ENCODE data around the gene POC5. TPM values are rescaled to one million over a fixed set of nuclear protein-coding genes. Genes with fewer than 3 reads are reported as not detected.

Gene POC5
- total and polyA plus RNA-seq, 2 of the 4 experiments (the other 2 are of a cell fraction) = 6.6 to 12.9 TPM

- TF ChIP-seq ELK1 (IDR thresholded peaks at IDR 0.05; ENCODE audit: borderline replicate concordance, low read depth, low read length) = no peak
- no peak for TF ChIP-seq BHLHE40 (IDR thresholded peaks at IDR 0.05; ENCODE audit: low read depth, low read length)
- TF ChIP-seq CEBPB (IDR thresholded peaks at IDR 0.05; ENCODE audit: low read depth, low read length) = no peak
- no peak for TF ChIP-seq USF2 (IDR thresholded peaks at IDR 0.05; ENCODE audit: low read depth, low read length)
- no peak for TF ChIP-seq RAD21 (IDR thresholded peaks at IDR 0.05; ENCODE audit: low read length)
- TF ChIP-seq NFE2L2 (IDR thresholded peaks at IDR 0.05; ENCODE audit: low read depth, low read length) = no peak
- TF ChIP-seq CHD1 (IDR thresholded peaks at IDR 0.05; ENCODE audit: low read depth, low read length) = no peak
- TF ChIP-seq RFX5 (IDR thresholded peaks at IDR 0.05; ENCODE audit: low read depth, low read length) = no peak
- no peak for TF ChIP-seq RCOR1 (IDR thresholded peaks at IDR 0.05; ENCODE audit: insufficient replicate concordance, low read length)
- no peak for TF ChIP-seq CTCF (conservative IDR thresholded peaks at IDR 0.05; ENCODE audit: low read depth, low read length)
- no peak for TF ChIP-seq POLR2A (IDR thresholded peaks at IDR 0.05; ENCODE audit: low read depth, low read length)
- no peak for TF ChIP-seq MXI1 (IDR thresholded peaks at IDR 0.05; ENCODE audit: borderline replicate concordance, low read depth, low read length)
- TF ChIP-seq FOS (IDR thresholded peaks at IDR 0.05; ENCODE audit: low read depth, low read length) = no peak
- no peak for TF ChIP-seq MAFK (IDR thresholded peaks at IDR 0.05; ENCODE audit: low read depth, low read length)
- no peak for TF ChIP-seq MAZ (IDR thresholded peaks at IDR 0.05; ENCODE audit: borderline replicate concordance, low read depth, low read length)
- no peak for TF ChIP-seq SMC3 (IDR thresholded peaks at IDR 0.05; ENCODE audit: low read depth, low read length)
- H2BK20ac ChIP-seq (ENCODE audit: low read depth, low read length) = no peak overlapping the region
- no peaks in the 10 kb centered on the region for H3K9me1 ChIP-seq (ENCODE audit: insufficient read depth, low read length)
- no peak overlapping the region for H2AK5ac ChIP-seq (ENCODE audit: low read depth, low read length)
- H3K9ac ChIP-seq (ENCODE audit: low read depth, low read length) = no peak overlapping the region
- H3K4me3 ChIP-seq (ENCODE audit: insufficient read depth, low read depth, low read length) = no peak overlapping the region
- no peaks in the 10 kb centered on the region for H3K79me1 ChIP-seq (ENCODE audit: low read depth in 1 of 2, low read length in 2 of 2)
- H4K5ac ChIP-seq (ENCODE audit: low read depth, low read length) = no peak overlapping the region
- BruUV-seq (replicated peaks) = no TSS peak
- H3K27ac ChIP-seq (ENCODE audit: insufficient read depth, low read length) = no peak overlapping the region
- H3K4ac ChIP-seq (ENCODE audit: low read depth, low read length) = no peak overlapping the region
- H2AFZ ChIP-seq (replicated peaks; ENCODE audit: low read length, poor library complexity) = no peak overlapping the region
- in situ Hi-C loops (cut with MboI; ENCODE audit: low sequenced_read_pairs) = no loop called here
- H3K4me1 ChIP-seq (ENCODE audit: control insufficient read depth, insufficient read depth, low read length) = no peaks in the 10 kb centered on the region
- no peak overlapping the region for H3K4me2 ChIP-seq (ENCODE audit: low read depth, low read length)
- H3K18ac ChIP-seq (ENCODE audit: low read depth, low read length) = no peak overlapping the region
- H3K23ac ChIP-seq (ENCODE audit: low read depth, low read length) = no peak overlapping the region
- CTCF ChIA-PET = interaction anchor here (0.5 kb wide), 1 partner anchor 611 kb away, joined by 3 read pairs; no protein-coding TSS in a partner anchor
- POLR2A ChIA-PET (ENCODE audit: unreplicated experiment) = no interaction called here
- no peak overlapping the region for H2AK9ac ChIP-seq (replicated peaks; ENCODE audit: low read depth, low read length, poor library complexity)
- DNase-seq (no peak), ATAC-seq (ENCODE audit: low read depth) (no peak)
- no peak overlapping the region for H2BK5ac ChIP-seq (ENCODE audit: low read depth, low read length, poor library complexity, severe bottlenecking)
- H4K8ac ChIP-seq (ENCODE audit: low read depth in 2 of 2, low read length in 2 of 2) = no peak overlapping the region
- no peak overlapping the region for H3K14ac ChIP-seq (replicated peaks; ENCODE audit: low read depth, low read length)
- WGBS, 2 experiments (ENCODE audit: extremely low coverage in 2 of 2, insufficient read length in 1 of 2) = no CpG with 5 or more reads among the region's 1 CpG
- dilution Hi-C loops (cut with HindIII; ENCODE audit: low sequenced_read_pairs, unreplicated experiment) = no loop called here
- no peaks in the 10 kb centered on the region; the same call in none of the 2 replicates for H3K27me3 ChIP-seq (ENCODE audit: control insufficient read depth, insufficient read depth, low read length)
- no peaks in the 10 kb centered on the region for H3K36me3 ChIP-seq (ENCODE audit: control insufficient read depth, insufficient read depth, low read length)
- 0 out of 2 replicates have a peak, but pooled peaks cover 2% of the 10 kb centered on the region for H3K9me3 ChIP-seq (ENCODE audit: control insufficient read depth, insufficient read depth, low read length)
- intact Hi-C loops (cut with micrococcal nuclease) = no loop called here
- no peak overlapping the region for H3K56ac ChIP-seq (ENCODE audit: extremely low read depth, insufficient read depth, low read length)
- no peaks in the 10 kb centered on the region for H4K20me1 ChIP-seq (ENCODE audit: insufficient read depth, low read length)
- no peak overlapping the region for H4K91ac ChIP-seq (ENCODE audit: insufficient read depth, low read depth, low read length)
- no peak overlapping the region for H2BK15ac ChIP-seq (ENCODE audit: low read depth, low read length)
- no peak overlapping the region for H2BK120ac ChIP-seq (ENCODE audit: low read depth, low read length)
Measured at GRCh38 chr5:75733767-75734166, 16.5 kb upstream of the POC5 start.

Data from IMR-90 (cell line).